Glutamatergic neuron (in vitro differentiated cells): ENCODE results near the gene SUPT7L. TPM values are rescaled to one million over a fixed set of nuclear protein-coding genes. Genes with fewer than 3 reads are reported as not detected.

Experiments used
- DNase-seq: peaks from one replicate; pipeline ENCODE4 v3.0.0; 2022
- H3K27ac Mint-ChIP-seq: one replicate; pipeline ENCODE4 v1.8.0; 2020; ENCODE audit warnings: mild to moderate bottlenecking, mixed read lengths, inconsistent platforms; ENCODE audit not compliant: unreplicated experiment
- H3K27me3 Mint-ChIP-seq: one replicate; pipeline ENCODE4 v1.8.0; 2020; ENCODE audit warnings: mild to moderate bottlenecking, moderate library complexity, mixed read lengths, inconsistent platforms; ENCODE audit not compliant: unreplicated experiment
- H3K36me3 Mint-ChIP-seq: one replicate; pipeline ENCODE4 v1.8.0; 2020; ENCODE audit warnings: mild to moderate bottlenecking, mixed read lengths, inconsistent platforms; ENCODE audit not compliant: unreplicated experiment
- H3K4me1 Mint-ChIP-seq: one replicate; pipeline ENCODE4 v1.8.0; 2020; ENCODE audit warnings: mild to moderate bottlenecking, low read depth, mixed read lengths, inconsistent platforms; ENCODE audit not compliant: unreplicated experiment
- H3K4me3 Mint-ChIP-seq: one replicate; pipeline ENCODE4 v1.8.0; 2020; ENCODE audit warnings: mild to moderate bottlenecking, mixed read lengths, inconsistent platforms; ENCODE audit not compliant: unreplicated experiment
- H3K9me3 Mint-ChIP-seq: one replicate; pipeline ENCODE4 v1.8.0; 2020; ENCODE audit warnings: mild to moderate bottlenecking, moderate library complexity, mixed read lengths, inconsistent platforms; ENCODE audit not compliant: unreplicated experiment
- long read RNA-seq: library from polyadenylated mRNA; unstranded; transcript quantifications from one replicate; pipeline ENCODE4 v2.0.0, GENCODE V29; 2020; ENCODE audit not compliant: unreplicated experiment
- total RNA-seq: library from RNA; stranded (reverse); fragmentation: NEBNext Ultra II Directional; extraction: Animal tissue kit (Norgen Biotek cat#: 25700); gene quantifications from one replicate; pipeline ENCODE4 v1.2.1, GENCODE V29; 2021; ENCODE audit not compliant: unreplicated experiment
- TF ChIP-seq, protein P1 (sequence below): fragments of 200-600 bp; sonication (generic); IDR thresholded peaks from one replicate; pipeline ENCODE4 v1.5.0; 2021; ENCODE audit not compliant: partially characterized antibody, unreplicated experiment

The SUPT7L gene, protein sequence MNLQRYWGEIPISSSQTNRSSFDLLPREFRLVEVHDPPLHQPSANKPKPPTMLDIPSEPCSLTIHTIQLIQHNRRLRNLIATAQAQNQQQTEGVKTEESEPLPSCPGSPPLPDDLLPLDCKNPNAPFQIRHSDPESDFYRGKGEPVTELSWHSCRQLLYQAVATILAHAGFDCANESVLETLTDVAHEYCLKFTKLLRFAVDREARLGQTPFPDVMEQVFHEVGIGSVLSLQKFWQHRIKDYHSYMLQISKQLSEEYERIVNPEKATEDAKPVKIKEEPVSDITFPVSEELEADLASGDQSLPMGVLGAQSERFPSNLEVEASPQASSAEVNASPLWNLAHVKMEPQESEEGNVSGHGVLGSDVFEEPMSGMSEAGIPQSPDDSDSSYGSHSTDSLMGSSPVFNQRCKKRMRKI
- total RNA-seq = 47.4 TPM
- long read RNA-seq, full-length matches to known transcripts = 38 of 58 reads
- long read RNA-seq, partial matches to known transcripts = 5 of 58 reads
- long read RNA-seq, other reads (novel, unspliced or antisense) = 15 of 58 reads

DNA sequence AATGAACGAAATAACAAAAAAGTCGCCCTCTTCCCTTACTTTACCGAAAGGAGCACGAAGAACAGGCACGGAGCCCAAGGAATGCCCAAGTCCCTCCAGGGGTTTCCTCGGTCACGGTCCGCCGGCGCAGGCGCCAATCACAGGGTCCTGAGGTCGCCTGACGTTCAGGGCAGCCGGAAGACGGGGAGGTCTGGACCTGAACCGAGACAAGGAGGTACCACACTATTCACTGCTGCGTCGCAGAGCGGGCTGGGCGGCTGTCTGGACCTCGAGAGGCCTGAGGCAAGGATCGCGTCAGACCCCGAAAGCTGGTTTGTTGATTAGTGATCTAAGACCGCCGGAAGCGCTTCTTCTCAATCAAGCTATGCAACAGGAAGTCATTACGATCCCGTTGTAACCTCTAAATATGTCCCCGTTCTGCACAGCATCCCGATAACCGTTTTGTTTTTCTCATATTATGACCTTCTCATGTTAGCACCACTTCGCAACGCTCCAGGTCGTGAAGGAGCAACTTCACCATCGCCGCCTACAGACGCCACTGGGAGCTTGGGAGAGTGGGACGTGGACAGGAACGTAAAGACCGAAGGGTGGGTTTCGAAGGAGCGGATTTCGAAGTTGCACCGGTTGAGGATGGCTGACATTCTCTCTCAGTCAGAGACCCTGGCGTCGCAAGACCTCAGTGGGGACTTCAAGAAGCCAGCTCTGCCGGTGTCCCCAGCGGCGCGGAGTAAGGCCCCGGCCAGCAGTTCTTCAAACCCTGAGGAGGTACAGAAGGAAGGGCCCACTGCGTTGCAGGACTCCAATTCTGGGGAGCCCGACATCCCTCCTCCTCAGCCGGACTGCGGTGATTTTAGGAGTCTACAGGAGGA is at the start of gene SUPT7L, which contains the start of gene SLC4A1AP:
Gene SUPT7L (minus strand): TSS at position 330 of the 869 bp plus-strand sequence. CDS start 1,422 bp downstream, outside the sequence.
Gene SLC4A1AP (plus strand): TSS at position 605 of the 869 bp plus-strand sequence. CDS start 26 bp downstream, at position 631.
- Mint-ChIP-seq H3K4me3 (peak within 1 kb of the TSS; percentile 100), H3K36me3 (no peaks in the 10 kb centered on the region), H3K27me3 (peaks cover 4% of the 10 kb centered on the region), H3K4me1 (peaks cover 10% of the 10 kb centered on the region), H3K9me3 (peaks cover 2% of the 10 kb centered on the region), H3K27ac (peak within 1 kb of the TSS; percentile 100)
- peak; percentile 79 for DNase-seq
- TF ChIP-seq, protein P1, sequence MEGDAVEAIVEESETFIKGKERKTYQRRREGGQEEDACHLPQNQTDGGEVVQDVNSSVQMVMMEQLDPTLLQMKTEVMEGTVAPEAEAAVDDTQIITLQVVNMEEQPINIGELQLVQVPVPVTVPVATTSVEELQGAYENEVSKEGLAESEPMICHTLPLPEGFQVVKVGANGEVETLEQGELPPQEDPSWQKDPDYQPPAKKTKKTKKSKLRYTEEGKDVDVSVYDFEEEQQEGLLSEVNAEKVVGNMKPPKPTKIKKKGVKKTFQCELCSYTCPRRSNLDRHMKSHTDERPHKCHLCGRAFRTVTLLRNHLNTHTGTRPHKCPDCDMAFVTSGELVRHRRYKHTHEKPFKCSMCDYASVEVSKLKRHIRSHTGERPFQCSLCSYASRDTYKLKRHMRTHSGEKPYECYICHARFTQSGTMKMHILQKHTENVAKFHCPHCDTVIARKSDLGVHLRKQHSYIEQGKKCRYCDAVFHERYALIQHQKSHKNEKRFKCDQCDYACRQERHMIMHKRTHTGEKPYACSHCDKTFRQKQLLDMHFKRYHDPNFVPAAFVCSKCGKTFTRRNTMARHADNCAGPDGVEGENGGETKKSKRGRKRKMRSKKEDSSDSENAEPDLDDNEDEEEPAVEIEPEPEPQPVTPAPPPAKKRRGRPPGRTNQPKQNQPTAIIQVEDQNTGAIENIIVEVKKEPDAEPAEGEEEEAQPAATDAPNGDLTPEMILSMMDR = no peak

DNA sequence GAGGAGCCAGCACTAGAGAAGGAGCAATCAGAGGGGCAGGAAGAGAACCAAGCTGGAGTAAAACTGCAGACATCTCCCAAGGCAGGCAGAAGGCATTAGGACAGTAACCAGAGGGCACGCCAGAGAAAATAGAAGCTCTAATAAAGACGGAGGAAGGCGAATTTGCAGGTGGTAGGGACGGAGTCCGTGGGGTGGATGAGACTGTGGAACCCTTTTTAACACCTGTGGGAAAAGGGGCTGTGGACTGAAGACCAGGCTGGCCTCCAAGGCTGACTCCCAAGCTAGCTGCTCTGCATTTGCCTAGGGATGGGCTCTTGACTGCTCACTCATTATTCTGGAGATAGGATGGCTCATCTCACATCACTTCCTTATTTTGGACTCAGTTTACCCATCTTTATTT is 49.8 kb upstream of the SUPT7L start:
- Mint-ChIP-seq H3K27ac (no peak overlapping the region), H3K36me3 (no peaks in the 10 kb centered on the region), H3K4me3 (no peak overlapping the region), H3K27me3 (peaks cover 8% of the 10 kb centered on the region), H3K4me1 (peaks cover 15% of the 10 kb centered on the region), H3K9me3 (peaks cover 12% of the 10 kb centered on the region)
- DNase-seq = no peak
- TF ChIP-seq, protein P1 = no peak

DNA sequence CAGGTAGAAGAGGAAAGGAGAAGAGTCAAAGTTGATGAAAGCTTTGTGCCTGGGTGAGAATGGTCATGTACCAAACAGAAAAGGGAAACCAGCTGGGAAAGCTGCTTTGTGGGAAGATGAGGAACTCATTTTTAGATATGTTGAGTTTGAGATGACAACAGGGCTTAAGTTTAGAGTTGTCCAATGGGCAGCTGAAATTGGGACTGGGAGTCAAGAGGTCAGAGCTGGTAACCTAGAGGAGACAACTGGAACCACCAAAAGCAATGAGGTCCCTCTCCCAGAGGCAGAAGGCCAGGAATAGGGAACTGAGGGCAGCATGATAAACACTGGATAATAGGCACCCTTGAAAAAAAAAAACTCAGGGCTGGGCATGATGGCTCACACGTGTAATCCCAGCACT is 49.1 kb upstream of the SUPT7L start:
- peaks cover 15% of the 10 kb centered on the region for H3K4me1 Mint-ChIP-seq
- no peak overlapping the region for H3K4me3 Mint-ChIP-seq
- H3K27me3 Mint-ChIP-seq = peaks cover 6% of the 10 kb centered on the region
- H3K36me3 Mint-ChIP-seq = no peaks in the 10 kb centered on the region
- TF ChIP-seq, protein P1 = no peak
- no peak for DNase-seq
- H3K9me3 Mint-ChIP-seq = peaks cover 12% of the 10 kb centered on the region
- no peak overlapping the region for H3K27ac Mint-ChIP-seq

DNA sequence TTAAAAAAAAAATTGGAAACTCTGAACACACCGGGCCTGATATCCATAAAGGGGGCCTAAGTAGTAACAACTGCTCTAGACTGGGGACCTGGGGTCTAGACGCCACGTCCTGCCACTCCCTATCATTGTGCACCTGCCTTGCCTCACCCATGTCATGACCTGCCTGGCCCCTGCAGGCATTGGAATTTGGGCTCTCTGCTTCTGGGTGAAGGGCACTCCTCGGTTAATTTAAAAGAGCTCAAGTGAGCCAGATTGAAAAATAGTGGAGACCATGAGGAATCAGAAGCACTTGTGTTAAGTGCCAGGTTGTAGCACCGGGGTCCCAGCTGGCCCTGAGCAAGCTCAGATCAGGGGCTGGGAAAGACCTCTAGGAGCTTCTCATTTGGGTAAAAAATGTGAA is 48.4 kb upstream of the SUPT7L start:
- Mint-ChIP-seq H3K9me3 (peaks cover 9% of the 10 kb centered on the region), H3K4me3 (no peak overlapping the region), H3K27me3 (peaks cover 5% of the 10 kb centered on the region), H3K27ac (no peak overlapping the region), H3K36me3 (no peaks in the 10 kb centered on the region), H3K4me1 (peaks cover 11% of the 10 kb centered on the region)
- no peak for DNase-seq
- TF ChIP-seq, protein P1 = no peak
